GM19467 (cell line): ENCODE measurements around the gene ATP2B2.

Experiments used
- ATAC-seq: cut with Tn5 transposase; IDR thresholded peaks from one replicate; pipeline ENCODE4 v1.9.1; 2021; ENCODE audit warnings: mild to moderate bottlenecking, moderate library complexity; ENCODE audit not compliant: unreplicated experiment

Gene ATP2B2

DNA sequence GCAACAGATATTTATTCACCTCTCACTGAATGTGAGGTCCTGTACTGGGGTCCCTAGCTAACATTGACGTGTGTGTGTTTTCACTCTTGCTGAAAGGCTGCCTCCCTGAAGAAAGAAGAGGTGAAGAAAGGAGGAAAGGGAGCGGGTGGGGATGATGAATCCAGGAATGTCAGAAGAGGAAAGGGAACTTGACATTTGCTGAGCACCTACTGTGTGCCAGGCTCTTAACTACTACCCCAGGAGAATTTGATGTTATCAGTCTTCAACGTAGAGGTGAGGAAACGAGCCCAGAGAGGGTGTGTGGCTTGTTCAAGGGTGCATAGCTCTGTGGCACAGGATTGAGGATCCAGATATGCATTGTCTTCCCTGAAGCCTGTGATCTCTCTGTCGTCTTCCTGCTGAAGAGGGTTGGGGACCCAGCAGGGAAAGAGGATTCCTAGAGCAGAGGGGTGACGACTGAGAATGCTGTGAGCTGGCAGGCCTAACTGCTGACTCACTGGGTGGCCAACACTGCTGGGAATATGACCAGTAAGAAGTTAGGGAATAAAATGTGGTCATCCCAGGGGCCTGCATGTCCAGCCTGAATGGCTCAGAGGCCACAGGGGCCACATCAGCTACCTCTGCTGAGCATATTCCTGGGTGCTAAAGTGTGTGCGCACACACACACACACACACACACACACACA is 6.6 kb upstream of the ATP2B2 start:
- no peak for ATAC-seq

DNA sequence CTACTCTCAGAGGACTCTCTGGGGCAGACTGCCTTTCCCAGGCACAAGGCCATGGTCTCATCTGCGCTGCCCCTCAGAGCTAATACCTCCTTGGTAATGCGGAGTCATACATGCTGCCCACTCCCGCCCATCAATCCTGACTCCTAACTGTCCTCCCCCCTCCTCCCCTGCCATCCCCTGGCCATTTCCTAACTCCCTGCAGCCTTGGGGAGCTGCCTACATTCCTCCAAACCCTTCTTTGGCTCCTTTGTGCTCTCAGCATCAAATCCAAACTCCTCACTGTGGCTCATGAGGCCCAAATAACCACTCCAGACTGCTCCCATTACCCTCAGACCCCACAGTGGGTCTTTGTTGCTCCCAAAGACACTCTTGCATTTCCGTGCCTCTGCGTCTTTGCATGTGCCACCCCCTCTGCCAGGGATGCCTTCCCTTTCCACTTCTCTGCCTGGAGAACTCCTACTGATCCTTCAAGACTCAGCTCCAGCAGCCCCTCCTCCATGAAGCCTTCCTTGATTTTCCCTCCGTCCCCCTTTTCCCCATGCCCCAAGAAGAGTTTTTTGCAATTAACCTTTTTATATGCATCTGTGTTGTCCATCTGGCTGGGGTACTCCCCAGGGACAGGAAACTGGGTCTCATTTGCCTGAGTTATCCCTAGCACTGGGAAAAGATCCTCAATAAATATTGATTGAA is 5.5 kb upstream of the ATP2B2 start:
- no peak for ATAC-seq

DNA sequence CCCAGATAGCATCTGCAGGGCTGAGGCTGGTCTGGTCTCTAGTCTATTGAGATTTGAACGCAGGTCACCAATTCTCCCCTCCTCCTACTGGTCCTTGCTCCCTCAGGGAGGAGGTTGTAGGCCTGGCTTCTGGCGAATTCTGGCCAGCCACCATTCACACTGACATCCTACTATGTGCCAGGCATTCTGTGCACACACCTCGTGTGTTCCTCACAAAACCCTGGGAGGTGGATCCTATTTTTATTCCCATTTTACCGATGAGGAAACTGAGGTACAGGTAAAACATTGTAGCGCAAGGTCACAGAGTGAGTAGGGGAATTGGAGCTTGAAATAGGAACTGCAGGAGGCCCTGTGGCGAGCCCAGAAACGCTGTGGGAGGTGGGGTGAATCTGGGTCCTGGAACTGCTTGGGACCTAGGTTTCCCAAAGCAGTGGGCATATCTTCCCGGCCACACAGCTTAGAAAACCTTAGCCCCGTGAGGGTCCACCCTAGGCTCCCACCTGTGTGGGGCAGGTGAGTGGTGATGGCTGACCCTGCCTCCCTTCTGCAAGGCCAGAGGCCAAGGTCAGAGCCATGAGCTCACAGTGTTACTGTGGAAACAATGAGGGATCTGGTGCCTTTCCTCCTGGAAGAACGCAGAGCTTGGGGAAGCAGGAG is 4.8 kb upstream of the ATP2B2 start:
- ATAC-seq: no peak

DNA sequence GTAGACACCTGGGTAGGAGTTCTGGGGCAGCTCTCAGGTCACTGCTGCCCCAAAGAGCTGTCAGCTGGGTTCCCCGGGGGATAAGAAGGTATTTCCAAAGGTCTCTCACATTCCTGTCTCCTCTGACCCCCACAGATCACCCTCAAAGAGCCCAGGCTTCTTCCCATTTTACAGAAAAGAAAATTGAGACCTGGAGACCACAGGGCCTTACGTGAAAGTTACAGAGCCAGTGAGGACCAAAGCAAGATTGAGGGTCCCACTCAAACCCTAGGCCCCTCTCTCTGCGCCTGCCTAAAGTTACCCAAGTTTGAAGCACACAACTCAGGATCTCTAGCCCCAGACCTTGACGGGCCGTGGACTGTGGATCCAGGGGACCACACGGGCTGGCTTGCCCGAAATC is 3.9 kb upstream of the ATP2B2 start:
- no peak for ATAC-seq

DNA sequence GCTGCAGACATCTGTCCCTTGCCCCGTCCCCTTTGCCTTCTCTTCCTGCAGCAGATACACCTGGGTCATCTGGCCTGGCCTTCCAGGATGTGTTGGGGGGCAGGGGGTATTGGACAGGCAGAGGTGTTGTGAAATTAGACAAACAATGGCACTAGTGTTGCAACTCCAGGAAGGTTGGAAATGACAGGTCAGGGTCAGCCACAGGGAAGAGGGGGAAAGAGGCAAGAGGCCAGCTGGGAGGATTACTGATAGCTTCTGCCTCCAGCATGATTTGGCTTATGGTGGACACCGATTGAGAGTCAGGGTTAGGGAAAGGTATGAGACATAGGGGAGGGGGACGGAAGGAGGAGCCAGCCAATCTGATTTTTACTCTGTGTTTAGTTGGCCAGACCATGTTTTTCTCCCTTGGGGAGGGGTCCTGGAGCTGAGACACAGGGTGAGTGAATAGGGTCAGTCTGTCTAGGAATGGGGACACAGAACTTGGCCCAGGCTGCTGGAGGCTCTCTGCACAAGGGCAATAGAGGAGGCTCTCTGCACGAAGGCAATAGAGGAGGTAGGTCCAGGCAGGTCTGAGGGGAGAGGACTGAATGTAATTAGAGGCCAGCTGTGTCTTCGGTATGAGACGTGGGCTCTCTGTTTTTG is 3.4 kb upstream of the ATP2B2 start:
- ATAC-seq: no peak

DNA sequence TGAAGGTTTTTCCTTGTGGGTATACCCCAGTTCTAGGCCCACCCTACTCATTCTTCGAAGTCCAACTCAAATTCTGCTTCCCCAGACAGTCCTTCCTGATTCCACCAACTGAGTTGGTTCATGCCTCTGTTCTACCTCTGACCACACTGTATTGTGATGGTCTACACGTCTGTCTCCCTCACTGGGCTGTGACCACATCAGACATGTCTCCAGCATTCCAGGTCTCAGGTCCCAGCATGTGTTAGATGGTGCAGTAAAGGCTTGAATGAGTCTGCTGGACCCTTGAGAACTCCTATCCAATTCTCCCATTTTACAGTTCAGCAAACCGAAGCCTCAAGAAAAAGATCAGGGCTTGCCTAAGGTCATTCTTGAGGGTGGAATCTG is 2.8 kb upstream of the ATP2B2 start:
- no peak for ATAC-seq

DNA sequence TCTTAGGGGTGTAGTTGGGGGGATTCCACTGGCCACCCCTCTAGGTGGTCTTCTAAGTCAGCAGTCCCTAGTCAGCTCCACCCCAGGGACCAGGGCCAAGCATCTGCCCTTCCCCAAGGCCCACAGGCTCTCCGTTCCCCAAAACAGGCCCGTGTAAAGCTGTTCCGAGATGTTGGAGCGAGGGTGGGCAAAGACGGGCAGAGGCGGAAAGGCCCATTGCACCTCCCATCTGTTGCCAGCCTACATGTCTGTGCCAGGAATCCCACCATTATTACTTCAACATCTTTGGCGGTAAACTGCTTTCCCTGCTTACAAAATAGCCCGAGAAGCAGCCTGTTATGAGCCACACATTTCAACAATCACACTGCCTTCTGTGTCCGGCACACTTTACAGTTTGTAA is 1.9 kb upstream of the ATP2B2 start:
- ATAC-seq: no peak

DNA sequence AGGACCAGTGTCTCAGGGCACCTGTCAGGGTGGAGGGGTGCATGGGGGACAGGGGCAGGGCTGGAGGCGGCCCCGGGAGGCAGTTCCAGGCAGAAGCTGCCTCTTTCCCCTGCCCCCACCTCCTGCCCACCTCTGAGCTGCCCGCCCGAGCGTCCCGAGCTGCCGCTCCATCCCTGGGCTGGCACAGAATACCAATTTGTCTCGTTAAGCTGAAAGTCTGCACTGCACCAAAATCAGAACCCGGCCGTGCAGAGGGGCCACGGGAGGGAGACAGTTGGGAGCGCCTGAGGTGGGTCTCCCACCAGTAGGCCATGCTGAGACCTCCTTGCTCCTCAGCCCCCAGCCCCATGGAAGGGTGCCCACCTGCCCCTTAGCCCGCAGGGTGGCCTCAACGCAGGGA is 1.3 kb upstream of the ATP2B2 start:
- no peak for ATAC-seq

DNA sequence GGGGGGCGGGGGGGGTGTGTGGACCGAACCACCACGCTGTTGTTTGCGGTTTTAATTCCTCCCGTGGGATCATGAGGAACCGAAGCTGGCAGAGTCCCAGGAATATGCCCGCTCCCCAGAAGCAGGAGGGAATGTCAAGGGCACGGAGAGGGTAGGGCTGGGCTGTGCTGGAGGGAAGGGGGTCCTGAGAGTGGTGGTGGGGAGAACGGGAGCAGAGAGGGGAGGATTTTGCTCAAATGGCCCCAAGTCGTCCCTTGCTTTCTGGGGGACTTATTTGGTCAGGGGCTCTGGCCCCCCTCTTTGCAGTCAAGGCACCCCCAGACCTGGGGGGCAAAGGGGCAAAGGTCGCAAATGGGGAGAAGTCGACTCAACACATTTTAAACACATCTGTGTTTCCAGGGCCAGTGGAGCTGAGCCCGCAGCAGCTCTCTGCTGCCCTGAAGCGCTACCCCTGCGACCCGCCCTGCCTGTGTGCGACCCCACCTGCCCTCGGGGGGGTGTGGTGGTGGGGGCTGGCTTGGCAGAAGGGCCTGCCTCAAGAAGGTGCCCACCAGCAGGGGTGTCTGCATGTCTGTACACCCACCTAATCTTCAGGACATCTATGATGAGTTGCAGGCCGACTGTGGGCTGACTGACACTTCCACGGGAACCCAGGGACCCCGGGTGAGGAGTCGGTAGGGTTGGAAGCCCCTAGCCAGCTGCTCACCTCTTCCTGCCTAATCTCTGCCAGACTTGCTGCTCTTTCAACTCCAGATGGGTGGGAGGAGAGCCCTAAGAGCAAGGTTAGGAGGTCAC is 602 bp upstream of the ATP2B2 start:
- ATAC-seq: no peak

DNA sequence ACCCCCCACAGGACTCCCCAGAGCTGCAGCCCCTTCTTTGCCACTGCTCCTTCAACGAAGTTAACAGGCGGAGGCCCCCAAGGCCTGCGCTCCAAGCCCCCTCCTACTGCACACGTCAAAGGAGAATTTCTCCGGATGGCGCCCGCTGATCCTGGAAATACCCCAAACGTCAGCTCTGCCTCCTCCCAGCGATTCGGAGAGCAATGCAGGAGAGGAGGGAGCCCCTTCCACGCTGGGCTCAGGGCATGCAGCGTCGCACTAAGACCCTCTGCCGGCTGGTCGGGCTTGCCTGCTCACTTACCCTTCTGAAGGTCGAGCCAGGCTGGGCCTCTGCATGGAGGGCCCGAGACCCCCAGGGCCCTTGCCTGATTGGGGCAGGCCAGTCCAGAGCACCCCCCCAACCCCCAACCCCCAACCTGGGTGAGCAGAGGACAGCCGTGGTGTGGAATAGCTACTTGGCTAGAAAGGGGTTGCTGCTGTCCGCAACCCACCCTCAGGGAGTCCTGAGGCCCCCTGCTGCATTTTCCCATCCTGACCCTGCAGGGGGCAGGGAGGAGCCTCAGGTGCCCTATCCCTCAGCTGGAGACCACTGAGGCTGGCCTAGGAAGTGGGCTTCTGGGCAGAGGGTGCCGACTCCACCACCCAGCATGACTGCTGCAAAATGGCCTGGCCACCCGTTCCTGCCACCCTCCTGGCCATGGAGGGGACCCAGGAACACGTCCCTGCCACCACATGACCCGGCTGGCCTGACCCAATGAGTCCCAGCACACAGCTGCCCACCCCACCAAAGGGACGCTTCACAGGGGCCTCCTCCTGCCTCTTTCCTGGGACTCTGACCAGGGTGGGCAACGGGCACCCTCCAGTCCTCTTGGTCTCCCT is 976 bp downstream of the ATP2B2 start:
- ATAC-seq: no peak

DNA sequence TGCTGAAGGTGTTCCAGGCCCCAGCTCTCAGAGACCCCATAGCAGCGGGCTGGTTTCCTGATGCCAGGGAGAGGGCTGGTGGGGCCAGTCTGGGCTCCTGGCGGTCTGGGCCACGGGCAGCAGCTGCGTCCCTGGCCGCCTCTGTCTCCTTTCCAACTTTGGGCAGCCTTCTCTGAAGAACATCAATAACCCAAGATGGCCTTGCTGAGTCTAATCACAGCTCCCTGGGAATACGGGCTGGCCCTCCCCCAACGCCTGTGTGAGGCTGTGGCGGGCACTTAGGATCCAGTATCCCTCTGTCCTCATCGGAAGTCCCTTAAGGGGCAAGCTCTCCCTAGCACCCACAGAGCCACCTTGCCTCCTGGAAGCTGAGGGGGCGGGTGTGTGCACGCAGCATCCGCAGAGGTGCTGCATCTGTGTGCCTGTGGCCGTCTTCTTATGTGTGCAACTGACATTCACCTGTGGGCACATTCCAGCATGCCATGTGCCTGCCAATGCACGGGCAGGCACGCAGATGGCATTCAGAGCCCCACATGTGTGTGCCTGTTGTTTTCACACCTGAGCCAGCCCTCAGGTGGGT is 2.1 kb downstream of the ATP2B2 start:
- ATAC-seq: no peak

DNA sequence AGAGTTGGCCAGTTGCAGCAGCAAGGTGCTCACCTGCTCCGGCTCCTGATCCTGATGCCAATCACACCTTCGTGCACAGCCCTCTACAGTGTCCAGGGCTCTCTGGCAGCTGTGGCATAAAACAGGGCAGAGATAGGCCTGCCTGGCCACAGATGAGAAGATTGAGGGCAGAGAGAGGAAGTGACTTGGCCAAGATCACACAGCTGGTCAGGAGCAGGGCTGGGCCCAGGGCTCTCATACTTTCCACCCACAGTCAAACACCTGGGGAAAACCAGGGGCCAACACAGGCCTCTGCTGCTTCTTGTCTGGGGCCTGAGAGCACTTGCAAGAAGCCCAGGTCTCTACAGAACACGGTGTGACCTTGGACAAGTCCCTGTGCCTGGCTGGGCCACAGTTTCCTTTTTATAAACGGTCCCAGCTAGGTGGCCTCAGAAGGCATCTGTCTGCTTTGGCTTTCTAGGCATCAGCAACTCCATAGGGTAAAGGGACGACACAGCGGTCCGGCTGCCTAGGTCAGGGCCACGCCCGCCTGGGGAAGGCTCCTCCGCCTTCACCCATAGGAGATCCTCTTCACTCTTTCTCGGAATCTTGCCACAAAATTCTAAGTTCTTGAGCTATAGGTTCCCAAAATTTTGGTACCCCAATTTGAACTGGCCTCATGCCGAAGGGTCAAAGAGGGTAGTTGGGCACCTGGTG is 3.1 kb downstream of the ATP2B2 start:
- ATAC-seq: no peak

DNA sequence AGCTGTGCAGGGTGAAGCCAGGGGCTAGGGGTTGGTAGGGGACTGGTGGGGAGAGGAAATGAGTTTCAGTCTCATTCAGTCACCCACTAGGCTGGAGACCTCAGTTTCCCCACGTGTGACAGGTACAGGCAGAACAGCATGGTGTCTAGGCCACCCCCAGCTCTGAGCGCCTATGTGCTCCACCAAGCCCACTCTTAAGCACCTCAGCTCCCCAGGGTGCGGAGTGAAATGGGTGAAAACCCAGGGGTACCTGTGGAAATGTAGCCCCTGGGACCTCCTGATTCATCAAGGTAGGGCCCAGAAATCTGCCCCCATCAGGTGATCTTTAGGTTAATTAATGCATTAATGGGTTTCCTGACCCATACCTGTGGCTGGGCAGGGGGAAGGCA is 3.7 kb downstream of the ATP2B2 start:
- ATAC-seq: no peak

DNA sequence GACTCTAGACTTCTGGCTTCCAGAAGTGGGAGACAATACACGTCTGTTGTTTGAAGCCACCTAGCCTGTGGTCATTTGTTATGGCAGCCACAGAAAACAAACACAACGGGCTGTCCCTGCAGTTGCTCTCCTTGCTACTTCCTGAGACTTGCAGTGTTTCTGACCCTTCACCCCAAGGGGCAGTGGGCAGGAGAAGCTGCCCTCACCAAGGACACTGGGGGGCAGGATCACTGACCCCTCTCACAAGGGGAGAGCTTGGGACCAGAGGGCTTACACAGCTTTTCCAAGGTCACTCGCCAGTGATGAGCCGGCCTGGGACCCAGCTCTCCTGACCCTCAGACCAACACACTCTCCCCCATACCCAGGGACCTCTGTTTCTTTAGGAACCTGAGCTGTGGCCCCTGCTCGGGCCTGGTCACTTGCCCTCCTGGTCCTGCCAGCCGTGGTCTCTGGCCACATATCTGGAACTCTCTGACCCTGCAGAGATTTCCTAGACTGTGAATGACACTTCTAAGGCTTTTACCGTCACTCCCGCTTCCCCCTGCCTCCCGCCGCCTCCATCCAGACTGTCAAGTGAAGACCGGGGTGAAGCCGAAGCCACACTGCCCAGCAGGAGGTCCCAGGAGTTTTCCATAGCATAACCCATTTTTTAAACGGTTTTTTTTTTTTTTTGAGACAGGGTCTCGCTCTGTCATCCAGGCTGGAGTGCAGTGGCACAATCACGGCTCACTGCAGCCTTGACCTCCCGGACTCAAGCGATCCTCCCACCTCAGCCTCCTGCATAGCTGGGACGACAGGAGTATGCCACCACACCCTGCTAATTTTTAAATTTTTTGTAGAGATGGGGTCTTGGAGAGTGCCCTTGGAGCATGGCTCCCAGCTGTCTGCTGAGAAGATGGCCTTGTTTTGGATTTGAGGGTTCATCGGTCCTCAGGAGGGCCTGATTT is 4.4 kb downstream of the ATP2B2 start:
- no peak for ATAC-seq

DNA sequence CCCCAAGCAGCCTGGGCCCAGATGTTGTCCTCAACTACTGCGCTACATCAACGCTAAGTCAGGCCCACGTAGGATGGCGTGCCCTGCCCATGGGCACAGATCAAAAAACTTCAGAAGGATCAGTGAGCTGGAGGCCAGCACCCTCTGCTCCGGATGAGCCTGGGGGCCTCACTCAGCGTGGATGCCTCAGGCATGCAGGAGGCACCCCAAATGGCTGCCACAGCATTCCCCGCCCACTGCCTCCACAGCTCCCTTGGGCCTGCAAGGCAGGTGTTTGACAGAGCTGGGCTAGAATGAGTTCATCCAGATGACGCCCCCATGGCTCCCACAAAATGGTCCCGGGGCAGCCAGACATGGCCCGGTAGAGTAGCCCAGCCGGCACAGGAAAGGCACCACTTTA is 7.1 kb downstream of the ATP2B2 start:
- no peak for ATAC-seq

DNA sequence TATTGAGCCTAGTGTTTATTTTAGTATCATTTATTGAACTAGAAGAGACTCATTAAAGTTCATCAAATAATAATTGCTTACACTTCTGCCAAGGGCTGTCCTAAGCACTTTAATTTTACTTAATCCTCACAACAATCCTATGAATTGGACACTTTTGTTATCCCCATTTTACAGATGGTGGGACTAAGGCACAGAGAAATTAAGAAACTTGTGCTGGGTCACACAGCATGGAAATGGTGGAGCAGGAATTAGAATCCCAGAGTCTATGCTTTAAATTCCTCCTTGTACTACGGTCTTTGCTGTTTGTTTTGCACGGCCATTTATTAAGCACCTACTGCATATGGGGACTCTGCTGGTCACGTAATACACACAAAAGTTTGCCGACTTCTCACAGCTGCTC is 7.9 kb downstream of the ATP2B2 start:
- ATAC-seq: no peak

DNA sequence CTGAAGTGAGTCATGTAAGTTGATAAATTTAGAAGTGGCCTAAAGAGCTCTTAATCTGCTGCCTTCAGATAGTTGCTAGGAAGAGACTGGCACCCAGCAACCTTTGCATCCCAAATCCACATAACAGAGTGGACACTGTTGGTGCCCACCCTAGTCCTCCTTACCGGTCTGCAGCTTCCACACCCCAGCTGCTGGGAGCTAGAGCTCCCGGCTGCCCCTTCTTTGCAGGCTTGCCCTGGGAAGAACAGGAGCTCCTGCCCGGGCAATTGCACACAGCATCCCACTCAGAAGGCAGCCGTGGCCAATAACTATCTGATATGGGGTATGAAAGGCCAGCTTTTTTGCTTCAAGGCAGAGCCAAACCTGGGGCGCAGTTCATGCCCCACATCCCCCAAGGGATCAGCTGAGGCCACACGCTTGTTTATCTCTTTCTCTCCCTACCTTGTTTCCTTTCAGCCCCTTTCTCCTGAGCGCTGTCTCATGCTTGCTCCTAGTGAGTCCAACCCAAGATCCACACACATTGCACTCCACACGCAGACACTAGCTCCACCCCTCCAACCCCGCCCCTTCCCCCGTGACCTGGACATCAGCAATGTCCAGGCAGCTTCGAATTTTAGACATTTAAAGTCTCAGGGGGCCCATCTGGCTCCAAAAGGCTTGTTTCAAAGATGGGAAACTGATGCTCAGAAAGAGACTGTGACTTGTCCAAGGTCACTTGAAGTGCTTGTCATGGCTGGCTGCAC is 9.1 kb downstream of the ATP2B2 start:
- ATAC-seq: no peak
